HCT116 (cell line): ENCODE data around the gene EEF1A2.

Experiments
- ATF3 ChIP-seq: IDR thresholded peaks from 2 replicates; pipeline ENCODE4 v1.6.1; 2012
- CEBPB ChIP-seq: IDR thresholded peaks from 2 replicates; pipeline ENCODE4 v1.6.1; 2012; ENCODE audit warnings: low read depth
- CTCF ChIP-seq, 3 experiments: fragments of 200-600 bp in 1 of 3; sonication (generic) in 1 of 3; IDR thresholded peaks in 2 of 3; conservative IDR thresholded peaks in 1 of 3; 2 replicates each; pipeline ENCODE4 v1.5.1; 2012 to 2017; ENCODE audit warnings: low read depth in 2 of 3, low read length in 2 of 3, antibody characterized with exemption in 1 of 3, borderline replicate concordance in 1 of 3, control low read depth in 1 of 3, mild to moderate bottlenecking in 1 of 3, mixed read lengths in 1 of 3, mixed run types in 1 of 3, moderate library complexity in 1 of 3; ENCODE audit not compliant: insufficient read depth in 1 of 3
- ELF1 ChIP-seq: IDR thresholded peaks from 2 replicates; pipeline ENCODE4 v1.6.1; 2012; ENCODE audit warnings: low read depth, borderline replicate concordance
- EZH2 ChIP-seq: fragments of 200-600 bp; sonication (generic); IDR thresholded peaks from 2 replicates; pipeline ENCODE4 v1.6.1; 2017; ENCODE audit warnings: antibody characterized with exemption, mixed run types
- EZH2phosphoT487 ChIP-seq: fragments of 200-600 bp; IDR thresholded peaks from 2 replicates; pipeline ENCODE4 v1.6.1; 2018; ENCODE audit warnings: antibody characterized with exemption, borderline replicate concordance
- JUND ChIP-seq: IDR thresholded peaks from 2 replicates; pipeline ENCODE4 v1.6.1; 2012
- POLR2A ChIP-seq: IDR thresholded peaks from 2 replicates; pipeline ENCODE4 v1.7.0; 2011; ENCODE audit warnings: borderline replicate concordance; ENCODE audit not compliant: insufficient read depth, insufficient read length; ENCODE audit errors: extremely low read depth
- POLR2AphosphoS5 ChIP-seq: IDR thresholded peaks from 2 replicates; pipeline ENCODE4 v1.6.1; 2011; ENCODE audit warnings: mild to moderate bottlenecking, low read depth, low read length, moderate library complexity
- SIN3A ChIP-seq: IDR thresholded peaks from 2 replicates; pipeline ENCODE4 v1.6.1; 2012; ENCODE audit warnings: low read depth
- YY1 ChIP-seq: IDR thresholded peaks from 2 replicates; pipeline ENCODE4 v1.6.1; 2011; ENCODE audit warnings: low read length, low read depth, moderate library complexity, mild to moderate bottlenecking; ENCODE audit not compliant: insufficient replicate concordance; ENCODE audit errors: extremely low read depth
- ZBTB33 ChIP-seq: IDR thresholded peaks from 2 replicates; pipeline ENCODE4 v1.6.1; 2011; ENCODE audit warnings: mild to moderate bottlenecking, low read length, moderate library complexity; ENCODE audit not compliant: insufficient replicate concordance; ENCODE audit errors: extremely low read depth
- ZNF274 ChIP-seq: fragments of 200-500 bp; sonication (Bioruptor generic); IDR thresholded peaks from 2 replicates; pipeline ENCODE4 v1.6.1; 2014; ENCODE audit warnings: mild to moderate bottlenecking, low read depth, low read length, inconsistent platforms

GRCh38 chr20:63500151-63500901 is 1.4 kb upstream of the EEF1A2 start:
- TF ChIP-seq POLR2A = no peak
- no peak for TF ChIP-seq CTCF (IDR thresholded peaks at IDR 0.05 in 2 of 3, conservative IDR thresholded peaks at IDR 0.05 in 1 of 3; ENCODE audit: borderline replicate concordance in 1 of 3, insufficient read depth in 1 of 3, low read depth in 2 of 3, low read length in 2 of 3)
- TF ChIP-seq POLR2AphosphoS5 = no peak
- TF ChIP-seq SIN3A = no peak
- TF ChIP-seq ZBTB33 = no peak
- no peak for TF ChIP-seq ATF3
- TF ChIP-seq EZH2phosphoT487 = no peak
- TF ChIP-seq YY1 = no peak
- no peak for TF ChIP-seq EZH2
- TF ChIP-seq JUND = no peak
- TF ChIP-seq ZNF274 = no peak
- TF ChIP-seq CEBPB = no peak
- TF ChIP-seq ELF1 = no peak
